K562 (cell line): ENCODE measurements around the gene FADS6. TPM values are rescaled to one million over a fixed set of nuclear protein-coding genes. Genes with fewer than 3 reads are reported as not detected.
A peak's percentile ranks its signal among the peaks of the same experiment; 100 is the strongest.

Source experiments
- ATAC-seq: fragments of 200-7000 bp; cut with Tn5 transposase; 3 replicates; pipeline ENCODE4 v1.9.1; 2020; ENCODE audit warnings: moderate library complexity
- BruUV-seq: library from RNA; stranded (reverse); fragments of 400-500 nt; replicated peaks from 2 replicates; lab custom pipeline; 2021; lab: Mats Ljungman, UMichigan
- CTCF ChIA-PET: fragments of 300-600 bp; formaldehyde crosslinking; extraction: SDS; loops from one replicate; lab custom pipeline; 2021; ENCODE audit warnings: low intra/inter-chr PET ratio; lab: Yijun Ruan, JAX
- POLR2A ChIA-PET: fragments of 300-600, 350-650 bp; sonication (Branson Sonifier 250); formaldehyde crosslinking; extraction: SDS; loops from one replicate; lab custom pipeline; 2021; ENCODE audit warnings: antibody characterized with exemption, inconsistent platforms; lab: Yijun Ruan, JAX
- DNase-seq, 4 experiments: peaks; one replicate each; pipeline versions ENCODE4 v3.0.0 to v3.0.0-alpha.2; 2011 to 2018; ENCODE audit warnings: low spot score in 3 of 4, mixed read lengths in 3 of 4; ENCODE audit errors: extremely low read depth in 1 of 4
- FAIRE-seq: peaks from 2 replicates; lab custom pipeline; 2011; peaks lifted over from hg19 to GRCh38; lab: Jason Lieb, UNC
- H2AFZ ChIP-seq: 2 replicates; pipeline ENCODE4 v1.6.0; 2011; ENCODE audit warnings: low read depth, low read length, control low read depth, inconsistent platforms
- H3K27ac ChIP-seq: fragments of 200-600 bp; 3 replicates; pipeline ENCODE4 v1.8.0; 2011; ENCODE audit warnings: low read depth, mild to moderate bottlenecking, control low read depth, inconsistent platforms, low read length, moderate library complexity, mixed read lengths; ENCODE audit errors: extremely low read depth
- H3K27me3 ChIP-seq, 2 experiments: fragments of 300-600 bp in 1 of 2; 2 replicates in 1 of 2; 3 replicates in 1 of 2; pipeline versions ENCODE4 v1.6.0 to v1.8.0; 2011; ENCODE audit warnings: inconsistent platforms in 2 of 2, low read length in 2 of 2, mild to moderate bottlenecking in 1 of 2, mixed read lengths in 1 of 2, moderate library complexity in 1 of 2; ENCODE audit not compliant: control insufficient read depth in 2 of 2, insufficient read depth in 2 of 2
- H3K36me3 ChIP-seq: fragments of 300-600 bp; 3 replicates; pipeline ENCODE4 v1.8.0; 2011; ENCODE audit warnings: mild to moderate bottlenecking, low read length, inconsistent platforms; ENCODE audit not compliant: control insufficient read depth, insufficient read depth
- H3K4me1 ChIP-seq, 2 experiments: fragments of 200-600 bp in 1 of 2; replicated peaks in 1 of 2; 2 replicates in 1 of 2; 3 replicates in 1 of 2; pipeline versions ENCODE4 v1.5.1 to v1.8.0; 2011; ENCODE audit warnings: inconsistent platforms in 2 of 2, low read length in 2 of 2, mild to moderate bottlenecking in 1 of 2, mixed read lengths in 1 of 2, moderate library complexity in 1 of 2; ENCODE audit not compliant: control insufficient read depth in 2 of 2, insufficient read depth in 2 of 2
- H3K4me2 ChIP-seq: 2 replicates; pipeline ENCODE4 v1.6.1; 2011; ENCODE audit warnings: low read length, control low read depth, inconsistent platforms, mixed read lengths; ENCODE audit not compliant: insufficient read depth
- H3K4me3 ChIP-seq: fragments of 200-600 bp; sonication (generic), shearing (Covaris generic); 2 replicates; pipeline ENCODE4 v1.5.1; 2016; ENCODE audit warnings: control low read depth, inconsistent platforms
- H3K79me2 ChIP-seq: fragments of 200-600 bp; 3 replicates; pipeline ENCODE4 v1.8.0; 2011; ENCODE audit warnings: low read length, inconsistent platforms; ENCODE audit not compliant: control insufficient read depth, insufficient read depth
- H3K9ac ChIP-seq, 2 experiments: 2 replicates each; pipeline versions ENCODE4 v1.6.0 to v1.6.1; 2011; ENCODE audit warnings: low read depth in 2 of 2, low read length in 2 of 2, control low read depth in 1 of 2, inconsistent platforms in 1 of 2, mild to moderate bottlenecking in 1 of 2, mixed read lengths in 1 of 2; ENCODE audit not compliant: insufficient read depth in 1 of 2
- H3K9me1 ChIP-seq: one replicate; pipeline ENCODE4 v1.6.0; 2011; ENCODE audit warnings: inconsistent platforms, mild to moderate bottlenecking, low read length, moderate library complexity; ENCODE audit not compliant: control insufficient read depth, insufficient read depth
- H3K9me3 ChIP-seq: replicated peaks from 2 replicates; pipeline ENCODE4 v1.5.1; 2011; ENCODE audit warnings: low read depth, low read length, inconsistent platforms; ENCODE audit not compliant: control insufficient read depth, insufficient read depth
- H4K20me1 ChIP-seq: replicated peaks from 2 replicates; pipeline ENCODE4 v1.6.1; 2011; ENCODE audit warnings: low read length, inconsistent platforms, mixed read lengths; ENCODE audit not compliant: control insufficient read depth, insufficient read depth
- BDP1 ChIP-seq: IDR thresholded peaks from 3 replicates; pipeline ENCODE4 v1.6.1; 2011; ENCODE audit not compliant: insufficient read length, insufficient read depth
- CBX5 ChIP-seq: IDR thresholded peaks from 2 replicates; pipeline ENCODE4 v1.6.1; 2014; ENCODE audit warnings: low read depth, borderline replicate concordance
- GTF2E2 ChIP-seq: fragments of 200-800 bp; sonication (Bioruptor generic); IDR thresholded peaks from 2 replicates; pipeline ENCODE4 v1.6.1; 2016; ENCODE audit warnings: missing genetic modification characterization, missing compliant biosample characterization
- HDAC6 ChIP-seq: IDR thresholded peaks from 2 replicates; pipeline ENCODE4 v1.6.1; 2012; ENCODE audit warnings: low read depth, mild to moderate bottlenecking, control low read depth, inconsistent platforms, low read length, moderate library complexity
- HMGN3 ChIP-seq: IDR thresholded peaks from 2 replicates; pipeline ENCODE4 v1.6.1; 2011; ENCODE audit warnings: borderline replicate concordance, low read depth, mild to moderate bottlenecking, mixed read lengths, low read length; ENCODE audit not compliant: insufficient read length; ENCODE audit errors: extremely low read depth
- HNRNPH1 ChIP-seq: fragments of 200-400 bp; formaldehyde crosslinking; optimal IDR thresholded peaks from 2 replicates; pipeline ENCODE3; 2017; ENCODE audit warnings: low read depth, mild to moderate bottlenecking, low read length, moderate library complexity
- HSF4 ChIP-seq: fragments of 250-450 bp; sonication (Bioruptor Pico); IDR thresholded peaks from 2 replicates; pipeline ENCODE4 v2.1.2; 2022; ENCODE audit warnings: mild to moderate bottlenecking, moderate library complexity, borderline replicate concordance
- KDM1A ChIP-seq, 2 experiments: fragments of 450-650 bp; IDR thresholded peaks; 2 replicates each; pipeline ENCODE4 v1.6.1; 2016; ENCODE audit warnings: mild to moderate bottlenecking in 2 of 2
- NCOA1 ChIP-seq: fragments of 450-650 bp; IDR thresholded peaks from 2 replicates; pipeline ENCODE4 v1.6.1; 2016; ENCODE audit warnings: low read depth
- NCOA6 ChIP-seq: fragments of 450-650 bp; IDR thresholded peaks from 2 replicates; pipeline ENCODE4 v1.6.1; 2017; ENCODE audit warnings: mild to moderate bottlenecking
- PHF20 ChIP-seq: fragments of 450-650 bp; IDR thresholded peaks from 2 replicates; pipeline ENCODE4 v1.6.1; 2018; ENCODE audit not compliant: partially characterized antibody
- TSC22D4 ChIP-seq: fragments of 450-650 bp; IDR thresholded peaks from 2 replicates; pipeline ENCODE4 v1.6.1; 2016; ENCODE audit warnings: missing genetic modification characterization, missing biosample characterization, control low read depth
- WGBS: fragments of 100-300 bp; shearing (Covaris generic); methylation state at CpG from one replicate; pipeline ENCODE4 v1.1.6; 2016; ENCODE audit warnings: low coverage, mixed read lengths; ENCODE audit not compliant: insufficient coverage; ENCODE audit errors: missing lambda C conversion rate; 5-methylcytosine and 5-hydroxymethylcytosine counted together
- in situ Hi-C: fragments of 300-500 bp; cut with MboI; formaldehyde crosslinking; loops from 4 replicates; pipeline ENCODE4 v1.15.0; 2018; ENCODE audit warnings: inconsistent platforms, mixed read lengths
- intact Hi-C: fragments of 100-400 bp; cut with micrococcal nuclease; formaldehyde crosslinking; loops from 2 replicates; pipeline ENCODE4 v1.14.2; 2022
- polyA plus RNA-seq, 8 experiments: library from polyadenylated mRNA; depleted of rRNA in 4 of 8; stranded (reverse) in 5 of 8; unstranded in 3 of 8; fragments of >200 nt; fragmentation: Nextera tagmentation in 2 of 8; fragmentation: Illumina TruSeq in 1 of 8; extraction: Ambion mirVana in 2 of 8; extraction: Trizol in 1 of 8; gene quantifications; 2 replicates each; pipeline versions ENCODE4 v1.2.1 to v1.2.3, GENCODE V29; 2011 to 2014; ENCODE audit warnings: inconsistent platforms in 1 of 8, missing spikeins in 1 of 8
- total RNA-seq, 7 experiments: library from RNA; depleted of rRNA in 6 of 7; stranded (reverse); fragments of >200 nt in 6 of 7; fragmentation: Illumina TruSeq in 2 of 7; extraction: Trizol in 2 of 7; gene quantifications; 2 replicates each; pipeline versions ENCODE4 v1.2.1 to v1.2.3, GENCODE V29; 2011 to 2021; ENCODE audit warnings: low replicate concordance in 1 of 7
- TF ChIP-seq, protein P1 (sequence below): IDR thresholded peaks from 2 replicates; pipeline ENCODE4 v1.6.1; 2016; ENCODE audit warnings: missing genetic modification characterization, missing compliant biosample characterization

FADS6 gene
- total and polyA plus RNA-seq, 9 of the 15 experiments (the other 6 are each of a cell fraction or from before 2014, with no cell fraction given), result 0.18 to 0.22 TPM; not detected in 7

DNA sequence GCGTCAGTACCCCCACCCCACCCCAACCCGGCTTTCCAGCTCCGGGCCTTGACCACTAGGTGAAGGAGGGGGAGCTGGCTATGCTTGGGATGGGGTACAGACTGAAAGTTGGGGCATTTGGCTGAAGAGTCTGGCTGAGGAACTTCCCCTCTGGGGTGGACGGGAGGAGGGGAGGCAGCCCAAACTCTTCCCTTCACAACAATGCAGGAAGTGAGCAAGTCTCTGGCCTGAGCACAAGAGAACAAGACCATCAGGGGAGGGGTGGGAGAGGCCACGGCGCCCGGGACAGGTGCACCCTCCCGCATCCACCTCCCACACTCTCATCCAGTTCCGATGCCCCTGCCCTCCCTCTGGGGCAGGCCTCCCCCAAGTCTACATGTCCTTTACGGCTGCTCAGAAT lies 24.0 kb upstream of the FADS6 start:
- H3K36me3 ChIP-seq, result no peaks in the 10 kb centered on the region
- H3K9me1 ChIP-seq, result no peaks in the 10 kb centered on the region
- FAIRE-seq, result no peak
- BruUV-seq, result no TSS peak
- TF ChIP-seq HMGN3 (peak; percentile 28), BDP1 (no peak), CBX5 (no peak), HSF4 (no peak)
- TF ChIP-seq, all 486 proteins: peak for 1
- H2AFZ ChIP-seq, result no peak overlapping the region
- no peaks in the 10 kb centered on the region for H3K27me3 ChIP-seq
- intact Hi-C loops, result no loop called here
- no peak overlapping the region for H3K4me3 ChIP-seq
- no peaks in the 10 kb centered on the region for H4K20me1 ChIP-seq
- 33% methylated on average over 6 of the region's 10 CpGs for WGBS
- in situ Hi-C loops, result no loop called here
- no peaks in the 10 kb centered on the region for H3K9me3 ChIP-seq
- H3K4me2 ChIP-seq, result no peak overlapping the region
- no peak overlapping the region for H3K27ac ChIP-seq
- POLR2A ChIA-PET, result interaction anchor here (0.5 kb wide), 1 partner anchor 39 kb away, joined by 3 read pairs; no protein-coding TSS in a partner anchor
- no peaks in the 10 kb centered on the region for H3K79me2 ChIP-seq
- CTCF ChIA-PET, result no interaction called here
- DNase-seq (no peak), ATAC-seq (no peak)
- H3K4me1 ChIP-seq, result peaks cover 7 to 42% of the 10 kb centered on the region in 2 experiments; a peak in 4 of 5 replicates
- H3K9ac ChIP-seq, result peak overlapping the region in 1 of 2 experiments; percentile 60; a peak in 1 of 4 replicates

DNA sequence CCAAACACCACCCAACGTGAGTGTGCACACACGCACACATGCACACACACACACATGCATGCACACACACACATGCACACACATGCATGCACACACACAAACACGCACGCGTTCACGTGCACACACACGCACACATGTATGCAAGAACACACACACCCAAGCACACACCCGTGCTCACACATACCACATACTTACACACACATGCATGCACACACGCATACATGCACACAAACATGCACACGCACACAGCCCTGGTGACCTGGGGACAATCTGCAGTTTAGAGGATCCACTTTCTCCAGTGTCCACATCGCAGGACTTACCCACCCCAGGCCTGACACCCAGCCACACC lies 23.4 kb upstream of the FADS6 start:
- no peak for ATAC-seq
- Histone ChIP-seq H3K9ac (peak overlapping the region in 1 of 2 experiments; percentile 14; a peak in 1 of 4 replicates), H3K4me2 (no peak overlapping the region), H3K9me3 (no peaks in the 10 kb centered on the region), H3K4me3 (no peak overlapping the region), H3K27me3 (no peaks in the 10 kb centered on the region), H3K27ac (no peak overlapping the region), H3K4me1 (peaks cover 2 to 39% of the 10 kb centered on the region in 2 experiments; a peak in 2 of 5 replicates), H3K9me1 (no peaks in the 10 kb centered on the region), H3K36me3 (no peaks in the 10 kb centered on the region), H4K20me1 (no peaks in the 10 kb centered on the region), H3K79me2 (no peaks in the 10 kb centered on the region), H2AFZ (no peak overlapping the region)
- ChIA-PET POLR2A (no interaction called here), CTCF (no interaction called here)
- in situ Hi-C loops, result no loop called here
- no peak for FAIRE-seq
- WGBS, result 51% methylated on average over 11 of the region's 11 CpGs
- no peak for DNase-seq
- intact Hi-C loops, result no loop called here
- no TSS peak for BruUV-seq
- TF ChIP-seq PHF20, result peak; percentile 35
- TF ChIP-seq NCOA6, result no peak
- no peak for TF ChIP-seq NCOA1
- TF ChIP-seq, protein P1, sequence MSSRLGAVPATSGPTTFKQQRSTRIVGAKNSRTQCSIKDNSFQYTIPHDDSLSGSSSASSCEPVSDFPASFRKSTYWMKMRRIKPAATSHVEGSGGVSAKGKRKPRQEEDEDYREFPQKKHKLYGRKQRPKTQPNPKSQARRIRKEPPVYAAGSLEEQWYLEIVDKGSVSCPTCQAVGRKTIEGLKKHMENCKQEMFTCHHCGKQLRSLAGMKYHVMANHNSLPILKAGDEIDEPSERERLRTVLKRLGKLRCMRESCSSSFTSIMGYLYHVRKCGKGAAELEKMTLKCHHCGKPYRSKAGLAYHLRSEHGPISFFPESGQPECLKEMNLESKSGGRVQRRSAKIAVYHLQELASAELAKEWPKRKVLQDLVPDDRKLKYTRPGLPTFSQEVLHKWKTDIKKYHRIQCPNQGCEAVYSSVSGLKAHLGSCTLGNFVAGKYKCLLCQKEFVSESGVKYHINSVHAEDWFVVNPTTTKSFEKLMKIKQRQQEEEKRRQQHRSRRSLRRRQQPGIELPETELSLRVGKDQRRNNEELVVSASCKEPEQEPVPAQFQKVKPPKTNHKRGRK (tag), result no peak
- TF ChIP-seq HNRNPH1, result no peak
- TF ChIP-seq GTF2E2, result no peak
- TF ChIP-seq TSC22D4 (tag), result no peak
- TF ChIP-seq HDAC6, result no peak
- peak in 1 of 2 experiments; percentile 95; a peak in 2 of 4 replicates for TF ChIP-seq KDM1A (IDR thresholded peaks at IDR 0.05)
